GDM1 (cell line): ENCODE results near the gene SLC1A2.

Source experiments
- DNase-seq: peaks from one replicate; lab custom pipeline; 2025; lab: John Stamatoyannopoulos, UW

The SLC1A2 gene

DNA sequence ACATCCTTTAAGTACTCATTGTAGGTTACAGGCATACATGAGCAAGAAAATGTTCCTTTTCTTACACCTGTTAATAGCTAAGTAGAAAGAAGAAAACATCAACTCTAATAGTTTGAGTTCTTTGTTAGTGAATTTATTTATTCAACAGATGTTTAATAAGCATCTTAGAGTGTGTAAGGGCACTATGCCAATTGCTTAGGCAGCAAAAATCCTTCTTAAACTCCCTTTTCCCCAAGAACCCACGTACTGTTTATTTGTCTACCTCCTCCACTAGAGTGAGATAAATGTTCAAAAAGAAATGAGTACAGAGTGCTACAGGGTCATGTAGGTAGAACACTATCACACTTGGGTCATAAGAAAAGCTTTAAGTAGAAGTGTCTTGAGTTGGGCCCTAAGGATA lies 149.0 kb downstream of the SLC1A2 start:
- DNase-seq = no peak

DNA sequence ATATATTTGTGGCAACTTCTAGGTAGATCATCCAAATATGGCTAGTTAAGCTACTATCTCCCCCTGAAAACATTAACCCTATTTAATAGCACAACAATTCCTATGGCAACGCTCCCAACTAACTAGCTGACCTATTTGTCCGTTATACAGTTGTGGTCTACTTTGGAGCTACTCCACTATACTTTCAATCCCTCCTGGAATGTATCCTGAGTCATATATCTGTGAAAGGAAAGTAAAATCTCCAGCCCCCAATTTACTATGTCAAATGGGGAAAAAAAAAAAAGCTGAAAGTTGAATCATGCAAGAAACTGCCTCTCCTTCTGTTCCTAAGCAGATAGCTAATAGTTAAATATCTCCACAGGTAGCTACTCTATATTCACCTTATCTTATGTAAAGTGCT lies 151.9 kb downstream of the SLC1A2 start:
- DNase-seq = no peak

DNA sequence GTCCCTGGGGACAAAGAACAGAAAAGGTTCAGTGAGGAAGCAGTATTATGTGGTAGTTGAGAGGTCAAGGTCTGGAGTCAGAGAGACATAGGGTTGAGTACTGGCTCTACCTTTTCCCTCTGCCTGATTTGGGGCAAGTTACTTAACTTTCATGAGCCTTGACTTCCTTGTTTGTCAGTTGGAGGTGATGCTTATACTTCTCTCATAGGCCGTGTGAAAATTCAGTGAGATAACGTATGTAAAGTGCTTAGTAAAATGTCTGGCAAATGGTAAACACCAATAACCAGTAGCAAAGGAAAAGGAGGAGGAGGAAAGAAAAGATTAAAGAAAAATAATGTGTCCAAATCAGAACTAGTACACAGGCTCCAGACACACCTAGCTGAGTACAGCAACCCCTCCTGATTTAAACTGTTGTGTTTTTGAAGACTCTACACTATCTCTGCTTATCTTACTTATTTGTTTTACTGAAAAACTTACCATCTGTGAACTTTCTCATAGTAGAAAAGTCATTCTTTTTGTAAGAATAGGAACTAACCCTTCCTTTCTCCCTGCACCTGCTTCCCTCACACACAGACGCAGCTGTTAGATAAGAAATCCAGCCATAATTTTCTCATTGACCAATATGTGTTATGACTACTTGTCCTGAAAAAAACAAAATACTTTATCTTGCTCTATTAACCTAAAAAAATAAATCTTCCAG lies 153.5 kb downstream of the SLC1A2 start:
- DNase-seq = no peak

DNA sequence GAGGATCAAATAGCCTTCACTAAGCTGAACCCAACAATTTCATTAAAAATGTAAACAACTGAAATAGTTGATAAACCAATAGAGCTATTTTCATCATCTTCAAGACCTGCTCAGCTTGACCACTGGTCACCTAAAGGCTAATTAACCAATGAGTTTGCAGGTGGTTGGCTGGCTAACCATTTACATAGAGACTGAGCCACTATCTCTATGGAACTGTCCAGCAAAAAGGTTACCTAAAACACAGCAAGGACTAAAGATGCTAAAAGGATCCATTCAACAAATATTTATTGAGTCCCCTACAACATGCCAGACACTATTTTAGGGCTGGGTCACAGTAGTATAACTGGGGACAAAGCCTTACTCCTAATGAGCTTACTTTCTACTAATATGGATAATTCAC lies 156.6 kb downstream of the SLC1A2 start:
- DNase-seq = no peak

DNA sequence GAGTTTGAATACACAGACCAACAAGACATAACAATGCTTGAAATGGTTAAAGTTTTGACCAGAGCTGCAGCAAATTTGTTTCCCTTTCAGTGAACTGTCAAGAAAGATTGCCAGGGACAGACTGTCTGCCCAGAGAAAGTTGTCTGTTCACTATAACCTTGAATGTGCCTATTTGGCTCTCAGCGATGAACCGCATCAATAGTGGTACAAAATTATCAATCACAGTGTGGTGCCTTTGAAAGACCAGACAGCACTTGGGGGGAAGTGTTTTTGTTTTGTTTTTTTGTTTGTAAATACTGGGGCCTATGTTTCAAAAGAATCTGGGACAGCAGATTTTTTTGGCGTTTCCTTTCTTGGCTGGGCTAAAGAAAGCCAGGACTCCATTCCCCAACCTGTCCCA lies 157.3 kb downstream of the SLC1A2 start:
- no peak for DNase-seq

DNA sequence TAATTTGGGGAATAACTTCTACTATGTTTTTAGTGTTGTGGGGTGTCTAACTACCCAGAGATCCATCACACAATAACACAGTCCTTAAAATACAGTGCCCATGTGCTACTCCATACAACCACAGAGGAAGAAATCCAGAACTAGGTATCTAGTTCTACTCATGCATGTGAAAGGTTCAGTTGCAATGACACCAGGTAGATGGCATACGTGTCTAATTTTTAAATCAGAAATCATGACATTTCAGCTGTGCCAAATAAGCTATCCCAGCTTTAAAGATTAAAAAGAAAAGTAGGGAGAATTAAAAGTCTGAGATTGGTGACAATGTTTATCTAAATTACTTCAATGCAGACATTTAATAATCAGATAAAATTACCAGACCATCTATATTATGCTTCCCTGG lies 158.2 kb downstream of the SLC1A2 start:
- DNase-seq = no peak

DNA sequence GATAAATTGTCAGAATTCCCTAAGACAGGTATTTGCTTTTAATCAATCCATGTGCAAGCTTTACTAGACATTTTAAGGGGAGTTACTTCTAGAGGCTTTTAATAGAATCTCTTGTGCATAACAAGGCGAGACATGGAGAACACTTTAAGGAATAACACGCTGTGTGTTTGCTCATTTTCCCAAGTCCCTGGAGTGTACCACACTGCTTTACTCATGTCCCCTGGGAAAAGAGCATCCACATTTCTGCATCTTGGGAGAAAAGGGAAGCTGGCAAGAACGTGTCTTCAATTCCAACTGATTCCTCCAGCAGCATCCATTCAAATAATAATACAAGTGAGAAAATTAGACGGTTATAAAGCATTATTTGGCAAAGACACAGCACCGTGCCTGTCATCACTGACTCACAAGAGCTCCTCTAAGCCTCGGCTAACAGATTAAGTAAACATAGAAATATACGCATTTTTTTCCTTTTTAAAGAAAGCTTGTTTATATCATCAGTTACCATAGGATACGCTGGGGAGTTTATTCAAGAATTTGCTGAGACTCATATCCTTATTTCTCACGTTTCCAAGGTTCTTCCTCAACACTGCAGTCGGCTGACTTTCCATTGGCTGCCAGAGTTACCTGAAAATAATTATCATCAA lies 158.9 kb downstream of the SLC1A2 start:
- no peak for DNase-seq

DNA sequence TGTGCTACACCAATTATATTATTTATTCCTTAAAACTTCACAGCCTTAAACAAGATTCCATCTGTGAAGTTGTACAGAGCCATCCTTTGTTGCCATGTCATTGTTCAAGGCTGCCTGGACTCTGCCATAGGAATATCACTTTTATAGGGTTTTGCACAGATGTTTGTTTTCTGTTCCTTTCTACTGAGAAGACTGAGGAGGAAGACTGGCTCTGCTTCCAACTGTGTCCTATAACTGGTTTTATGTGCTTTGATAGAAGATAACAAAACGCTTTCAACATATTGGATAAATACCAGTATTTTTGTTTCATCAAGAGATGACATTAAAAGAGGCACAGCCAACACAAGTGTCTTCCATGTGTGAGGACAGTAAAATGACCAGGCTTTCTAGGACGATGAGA lies 159.8 kb downstream of the SLC1A2 start:
- no peak for DNase-seq

DNA sequence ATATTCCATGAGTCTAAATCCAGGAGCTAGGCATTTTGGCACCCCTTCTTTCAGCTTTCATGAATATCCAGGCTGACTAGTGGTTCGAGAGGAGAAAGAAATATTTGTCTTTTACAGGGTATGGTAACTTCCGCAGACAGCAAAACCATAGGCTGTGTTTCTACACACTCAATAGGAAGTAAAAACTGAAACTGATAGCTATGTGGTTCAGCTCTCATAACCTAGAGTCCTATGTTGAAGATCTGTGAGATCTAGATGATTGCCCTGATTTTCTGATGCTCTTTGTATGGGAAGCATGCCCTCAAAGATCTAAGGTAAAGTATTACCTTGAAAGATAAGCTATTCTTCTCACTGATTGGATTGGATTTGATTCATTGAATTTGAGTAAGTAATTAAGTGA lies 162.1 kb downstream of the SLC1A2 start:
- no peak for DNase-seq

DNA sequence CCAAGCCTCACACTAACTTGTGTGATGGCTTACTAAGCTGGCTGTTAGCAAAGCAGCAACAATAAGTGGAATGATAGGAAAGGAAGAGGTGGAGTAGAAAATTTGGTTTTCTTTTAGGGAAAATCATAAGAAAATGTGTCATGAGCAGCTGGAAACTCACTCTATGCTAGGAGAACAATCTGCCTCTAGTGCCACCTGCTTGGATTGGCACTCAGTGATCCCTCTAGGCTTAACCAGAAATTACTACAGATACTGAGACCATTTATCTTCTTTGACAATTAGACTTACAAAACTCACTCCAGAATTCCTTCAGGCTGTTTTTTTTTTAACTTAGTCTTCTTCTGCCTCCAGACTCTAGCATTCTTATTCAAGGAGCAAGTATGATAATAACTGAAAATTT lies 163.1 kb downstream of the SLC1A2 start:
- no peak for DNase-seq

DNA sequence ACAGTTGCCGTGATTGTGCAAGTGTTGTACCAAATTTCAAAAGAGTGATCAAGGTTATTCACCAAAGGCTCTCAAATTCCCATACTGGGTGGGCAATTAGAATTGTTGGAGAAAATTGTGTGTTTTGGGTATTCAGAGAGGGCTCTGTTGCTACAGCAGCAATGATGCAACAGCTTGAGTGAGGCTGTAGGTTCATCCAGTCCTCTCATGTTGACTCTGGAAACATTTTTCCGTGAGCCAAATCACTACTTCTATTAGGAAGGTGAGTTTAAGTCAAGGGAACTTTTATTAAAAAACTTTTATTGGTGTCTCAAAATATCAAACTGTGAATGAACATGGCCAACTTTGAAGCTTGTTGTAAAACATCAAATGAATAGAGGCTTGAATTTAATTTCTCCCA lies 163.8 kb downstream of the SLC1A2 start:
- DNase-seq = no peak

DNA sequence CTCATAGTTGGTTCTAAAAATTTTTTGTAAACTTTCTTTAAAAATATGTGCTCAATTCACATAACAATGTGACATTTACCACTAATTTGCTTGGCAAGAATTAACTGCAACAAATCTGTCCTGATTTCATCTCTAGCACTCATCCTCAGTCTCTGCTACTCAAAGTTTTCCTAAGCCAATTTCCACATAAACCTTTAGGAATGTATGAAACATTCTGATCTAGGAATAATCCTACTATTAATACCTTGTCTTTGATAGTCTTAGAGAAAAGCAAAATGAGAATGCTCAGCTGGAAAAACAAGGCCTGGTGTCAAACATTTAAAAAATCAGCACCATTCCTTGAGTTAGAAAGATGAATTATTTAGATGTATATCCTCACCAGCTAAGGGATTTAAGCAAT lies 166.1 kb downstream of the SLC1A2 start:
- no peak for DNase-seq

DNA sequence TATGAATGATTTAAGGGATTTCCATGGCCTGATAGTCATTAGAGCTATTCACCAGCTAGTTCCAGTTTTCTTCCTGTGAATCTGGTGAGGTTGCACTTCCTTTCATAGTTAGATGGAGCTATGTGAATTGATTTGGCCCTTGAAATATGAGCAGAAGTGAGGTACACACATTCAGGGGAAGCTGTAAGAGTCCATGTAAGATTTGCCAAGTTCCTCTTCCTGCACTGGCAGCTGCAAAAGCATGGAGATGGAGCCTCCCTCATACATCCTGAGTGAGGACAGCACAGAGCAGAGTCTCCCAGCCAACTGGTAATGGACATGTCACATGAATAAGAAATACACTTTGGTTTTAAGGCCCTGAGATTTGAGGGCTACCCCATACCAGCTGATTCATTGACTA lies 168.7 kb downstream of the SLC1A2 start:
- DNase-seq = no peak

DNA sequence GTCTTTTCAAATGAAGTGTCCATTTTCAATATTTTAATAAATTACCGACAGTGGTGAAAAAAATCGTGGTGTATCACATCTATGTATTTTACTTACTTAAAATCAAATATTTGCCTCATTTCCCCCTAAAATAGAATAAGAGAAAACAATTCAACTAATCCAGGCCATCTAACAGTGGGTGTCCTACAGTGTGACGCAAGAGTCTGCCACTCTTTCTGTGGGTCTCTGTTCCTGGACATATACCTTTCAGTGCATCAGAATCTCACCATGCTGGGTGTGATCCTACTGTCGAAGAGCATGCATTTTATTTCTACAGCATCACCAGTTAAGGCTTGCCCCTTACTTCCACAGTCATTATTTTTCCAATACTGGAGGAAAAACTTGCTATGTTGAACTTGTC lies 169.2 kb downstream of the SLC1A2 start:
- DNase-seq = no peak

DNA sequence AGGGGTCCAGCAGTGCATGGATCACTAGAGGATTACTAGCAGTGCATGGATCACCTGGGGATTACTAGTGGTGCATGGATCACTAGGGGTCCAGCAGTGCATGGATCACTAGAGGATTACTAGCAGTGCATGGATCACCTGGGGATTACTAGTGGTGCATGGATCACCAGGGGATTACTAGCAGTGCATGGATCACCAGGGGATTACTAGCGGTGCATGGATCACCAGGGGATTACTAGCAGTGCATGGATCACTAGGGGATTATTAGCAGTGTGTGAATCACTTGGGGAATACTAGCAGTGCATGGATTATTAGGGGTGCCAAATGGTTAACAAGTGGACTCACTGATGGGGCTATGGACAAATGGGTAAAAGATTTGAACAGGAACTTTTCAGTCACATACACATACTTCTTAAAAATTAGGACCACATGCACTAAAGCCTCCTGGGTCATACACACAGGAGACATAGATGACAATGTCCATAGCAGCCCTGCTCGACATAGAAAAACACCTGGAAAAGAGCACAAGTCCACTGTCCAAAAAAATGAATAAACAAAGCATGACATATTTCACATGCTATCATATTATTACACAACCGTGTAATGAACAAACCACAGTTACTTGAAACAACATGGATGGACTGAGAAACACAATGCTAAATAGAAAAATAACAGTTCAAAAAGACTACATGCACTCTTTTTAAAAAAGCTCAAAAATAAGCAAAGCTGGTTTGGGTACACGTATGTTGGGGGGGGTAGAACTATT lies 170.6 kb downstream of the SLC1A2 start:
- no peak for DNase-seq

DNA sequence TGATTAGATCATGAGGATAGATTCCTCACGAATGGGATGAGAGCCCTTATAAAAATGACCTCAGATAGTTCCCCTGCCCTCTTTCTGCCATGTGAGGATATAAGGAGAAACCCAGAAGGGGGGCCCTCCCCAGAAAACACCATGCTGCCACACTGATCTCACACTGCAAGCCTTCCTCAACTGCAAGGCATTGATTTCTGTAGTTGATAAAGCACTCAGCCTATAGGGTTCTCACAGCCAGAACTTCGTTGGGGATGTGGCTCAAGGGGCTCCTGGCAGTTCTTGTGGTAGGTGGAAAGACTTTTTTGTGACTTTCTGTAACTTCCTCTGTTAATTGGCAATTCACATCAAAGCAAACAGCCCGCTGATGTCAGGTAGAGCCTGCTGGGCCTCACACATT lies 171.5 kb downstream of the SLC1A2 start:
- no peak for DNase-seq

DNA sequence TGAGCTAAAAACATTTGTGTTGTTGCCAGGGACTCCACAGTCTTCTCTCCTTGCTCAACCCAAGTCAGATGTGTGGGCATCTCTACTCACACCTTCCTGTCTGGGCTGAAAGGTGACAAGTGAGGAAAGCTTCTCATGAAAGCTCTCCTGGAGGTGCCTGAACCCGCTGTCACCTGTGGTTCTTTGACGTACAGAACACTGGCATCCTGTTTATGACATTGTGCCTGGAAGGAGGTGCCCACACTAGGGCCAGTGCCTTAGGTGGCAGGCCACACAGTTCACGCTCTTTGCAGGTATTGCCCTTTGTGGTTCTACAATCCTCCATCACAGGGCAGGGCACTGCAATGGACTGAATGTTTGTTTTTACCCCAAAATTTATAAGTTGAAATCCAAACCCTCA lies 171.9 kb downstream of the SLC1A2 start:
- no peak for DNase-seq

DNA sequence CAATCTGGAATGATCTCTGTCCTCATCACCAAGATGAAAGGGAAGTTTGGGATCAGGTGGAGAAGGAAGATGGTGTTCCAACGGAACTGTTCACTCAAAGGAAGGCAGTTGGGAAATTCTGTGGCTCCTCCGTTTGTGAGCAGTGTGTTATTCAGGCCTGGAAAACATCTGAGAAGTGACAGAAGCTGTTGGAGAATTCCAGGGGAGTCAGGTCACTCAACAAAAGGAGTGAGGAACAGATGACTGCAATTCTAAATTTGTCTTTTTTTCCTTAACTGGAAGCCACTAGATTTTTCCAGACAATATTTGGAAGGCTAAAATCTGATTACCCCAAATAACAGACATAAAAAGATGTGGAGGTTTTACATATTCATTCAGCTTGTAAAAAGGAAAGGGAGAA lies 172.6 kb downstream of the SLC1A2 start:
- no peak for DNase-seq

DNA sequence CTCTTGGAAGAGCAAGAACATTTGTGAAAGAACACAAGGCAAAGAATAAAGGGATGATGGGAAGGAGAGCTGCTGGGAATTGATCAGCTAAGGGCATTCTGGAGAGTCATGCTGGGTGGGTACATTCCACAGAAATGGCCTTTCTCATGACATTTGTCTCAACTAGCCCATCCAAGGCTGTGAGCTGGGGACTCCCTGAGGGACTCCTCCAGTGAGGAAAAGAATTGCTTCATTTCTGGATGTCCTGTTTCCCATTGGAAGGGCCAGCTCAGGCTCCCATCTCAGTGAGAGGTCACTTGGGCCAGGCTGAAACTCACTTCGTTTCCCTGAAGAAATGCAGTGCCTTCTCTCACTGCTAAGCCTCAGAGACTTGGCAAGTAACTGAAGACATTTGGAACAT lies 173.6 kb downstream of the SLC1A2 start:
- DNase-seq = no peak

DNA sequence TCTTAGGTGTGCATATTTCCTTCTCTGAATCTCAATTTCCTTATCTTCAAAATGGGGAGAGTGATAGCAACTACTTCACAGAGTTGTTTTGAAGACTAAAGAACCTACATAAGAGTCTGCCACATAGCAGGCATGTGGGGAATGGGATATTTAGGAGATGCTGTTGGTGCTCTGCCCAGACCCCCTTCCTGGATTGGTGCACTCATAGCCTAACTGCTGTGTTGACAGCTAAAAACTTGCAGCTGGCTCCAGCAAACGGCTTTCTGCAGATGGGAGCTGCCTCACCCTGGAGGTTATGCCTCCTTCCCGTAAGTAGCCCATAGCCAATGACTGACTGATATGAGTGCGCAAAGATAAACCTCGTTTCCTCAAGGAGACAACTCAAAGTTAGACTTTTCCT lies 174.3 kb downstream of the SLC1A2 start:
- no peak for DNase-seq

DNA sequence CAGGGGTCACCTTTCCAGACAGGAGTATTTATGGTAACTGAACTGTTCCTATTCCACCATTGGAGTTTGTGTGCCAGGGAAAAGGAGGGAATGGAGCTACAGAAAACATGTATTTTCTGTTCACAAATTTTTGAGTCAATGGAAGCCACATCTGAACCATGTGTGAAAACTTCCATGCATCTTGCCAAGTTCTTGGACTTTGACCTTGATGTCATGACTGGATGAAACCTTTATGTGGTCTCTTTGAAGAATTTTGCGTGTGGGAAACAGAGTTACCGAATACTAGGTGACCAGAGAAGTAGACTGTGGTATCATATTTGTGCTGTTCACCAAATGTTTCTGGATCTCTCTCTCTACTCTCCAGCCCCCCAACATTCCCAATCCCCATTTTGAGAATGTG lies 175.6 kb downstream of the SLC1A2 start:
- DNase-seq = no peak

DNA sequence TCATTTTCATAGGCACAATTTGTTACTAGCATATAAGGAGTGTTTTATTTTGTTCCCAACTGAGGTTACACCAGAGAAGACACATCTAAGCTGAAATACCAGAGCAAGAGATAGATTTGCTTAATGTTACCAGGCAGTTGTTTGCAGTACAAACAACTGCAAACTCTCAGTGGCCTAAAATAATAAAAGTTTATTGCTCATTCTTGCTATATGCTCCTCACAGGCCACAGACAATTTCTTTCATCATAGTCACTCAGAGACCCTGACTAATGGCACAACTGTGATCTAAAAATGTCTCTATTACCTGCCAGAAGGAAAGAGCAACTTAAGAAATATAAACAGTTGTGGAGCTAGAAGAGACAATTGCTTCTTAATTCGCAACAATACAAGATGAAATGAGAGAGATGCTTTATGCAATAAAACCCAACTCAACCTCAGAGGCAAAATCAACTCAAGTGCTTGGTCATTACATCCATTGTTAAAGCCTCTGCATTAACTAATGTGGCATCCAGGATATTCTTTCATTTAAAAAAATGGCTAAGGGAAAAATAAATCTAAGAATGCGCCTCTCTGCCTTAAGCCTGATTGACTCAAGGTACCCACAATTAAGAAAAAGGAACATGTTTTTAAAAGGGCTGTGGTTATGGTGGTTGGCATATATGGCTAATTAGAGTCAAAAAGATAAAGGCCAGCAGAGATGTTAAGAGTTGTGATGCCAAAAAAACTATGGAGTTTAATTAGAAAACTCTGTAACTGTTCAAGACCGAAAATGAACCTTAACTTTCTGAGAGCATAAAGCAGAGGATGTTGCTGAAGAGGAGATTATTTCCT lies 176.7 kb downstream of the SLC1A2 start:
- DNase-seq = no peak

DNA sequence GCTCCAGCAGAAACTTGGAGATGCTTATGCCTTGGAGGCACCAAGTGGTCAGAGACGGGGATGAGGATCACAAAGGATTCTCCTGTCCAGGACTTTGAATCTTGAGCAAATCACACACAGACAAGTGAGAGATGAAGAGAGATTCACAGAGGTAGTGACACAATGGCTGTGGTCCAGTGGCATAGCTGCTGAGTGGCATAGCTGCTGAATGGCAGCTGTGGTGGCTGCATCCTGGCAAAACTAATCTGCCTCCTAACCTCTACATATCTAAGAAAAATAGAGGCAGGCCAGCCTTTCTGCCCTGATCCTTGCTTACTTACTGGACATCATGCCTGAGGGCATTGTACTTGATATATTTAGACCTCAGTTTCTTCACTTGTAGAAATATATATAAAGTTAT lies 177.8 kb downstream of the SLC1A2 start:
- DNase-seq = no peak
